Transverse colon (tissue), 4 donors: ENCODE results near the gene BPIFB3. TPM values are rescaled to one million over a fixed set of nuclear protein-coding genes. Genes with fewer than 3 reads are reported as not detected.

Experiments
- DNase-seq: peaks from one replicate; pipeline ENCODE4 v3.0.0-alpha.2; 2019
- H3K27ac ChIP-seq, 4 donors: fragments of 200-600 bp; sonication (generic); 2 replicates each; pipeline ENCODE4 v1.5.1; 2016 to 2018; ENCODE audit warnings: inconsistent platforms in 4 of 4
- H3K27me3 ChIP-seq: fragments of 200-600 bp; sonication (generic); 2 replicates; pipeline ENCODE4 v1.5.1; 2017; ENCODE audit warnings: inconsistent platforms
- H3K36me3 ChIP-seq, 4 donors: fragments of 200-600 bp; sonication (generic); 2 replicates each; pipeline ENCODE4 v1.5.1; 2017 to 2019; ENCODE audit warnings: inconsistent platforms in 4 of 4
- H3K4me1 ChIP-seq, 4 donors: fragments of 200-600 bp; sonication (generic); 2 replicates each; pipeline ENCODE4 v1.5.1; 2017 to 2020; ENCODE audit warnings: inconsistent platforms in 4 of 4
- H3K4me3 ChIP-seq, 4 donors: fragments of 200-600 bp; sonication (generic); 1 replicate in 1 of 4; 2 replicates in 3 of 4; pipeline versions ENCODE4 v1.5.1 to v1.6.1; 2017 to 2019; ENCODE audit warnings: inconsistent platforms in 4 of 4
- H3K9me3 ChIP-seq, 2 donors: fragments of 200-600 bp; sonication (generic); 2 replicates each; pipeline ENCODE4 v1.5.1; 2017 to 2019; ENCODE audit warnings: inconsistent platforms in 2 of 2
- CTCF ChIP-seq, 5 experiments: fragments of 200-600 bp in 3 of 5; fragments of 450-650 bp in 2 of 5; sonication (generic) in 3 of 5; IDR thresholded peaks; 1 replicate in 2 of 5; 2 replicates in 3 of 5; pipeline ENCODE4 v1.5.1; 2016 to 2017; ENCODE audit warnings: antibody characterized with exemption in 5 of 5, inconsistent platforms in 3 of 5, mild to moderate bottlenecking in 2 of 5, moderate library complexity in 1 of 5
- EP300 ChIP-seq: sonication (generic); formaldehyde crosslinking; IDR thresholded peaks from one replicate; pipeline ENCODE4 v1.6.1; 2017; ENCODE audit warnings: antibody characterized with exemption, low read depth
- POLR2A ChIP-seq: fragments of 450-650 bp; IDR thresholded peaks from one replicate; pipeline ENCODE4 v1.6.1; 2016; ENCODE audit warnings: antibody characterized with exemption, mild to moderate bottlenecking, moderate library complexity
- POLR2AphosphoS5 ChIP-seq, 3 donors: sonication (generic); formaldehyde crosslinking; IDR thresholded peaks; one replicate each; pipeline ENCODE4 v1.6.1; 2016; ENCODE audit warnings: antibody characterized with exemption in 3 of 3
- WGBS, 2 donors: methylation state at CpG; one replicate each; pipeline ENCODE4 v1.1.5; 2018; ENCODE audit warnings: low coverage in 1 of 2; 5-methylcytosine and 5-hydroxymethylcytosine counted together
- in situ Hi-C, 4 donors: fragments of 200-750 bp; cut with MboI; loops; one replicate each; pipeline versions ENCODE4 v1.15.0 to v1.15.1; 2017; ENCODE audit warnings: low sequenced_read_pairs in 3 of 4, low pct_ligation_motif_present in 1 of 4, low pct_unique_long_range_greater_than_20kb in 1 of 4
- intact Hi-C: fragments of 100-400 bp; cut with DNase I; formaldehyde crosslinking; loops from one replicate; pipeline ENCODE4 v1.15.1; 2023; ENCODE audit warnings: low total_unique reads
- total RNA-seq, 4 donors: library from RNA; depleted of rRNA; stranded (reverse); fragments of >200 nt; gene quantifications; one replicate each; pipeline ENCODE4 v1.1.0, GENCODE V29; 2016

Gene BPIFB3
- total RNA-seq, 4 donors from 2014 or later, result not detected

DNA sequence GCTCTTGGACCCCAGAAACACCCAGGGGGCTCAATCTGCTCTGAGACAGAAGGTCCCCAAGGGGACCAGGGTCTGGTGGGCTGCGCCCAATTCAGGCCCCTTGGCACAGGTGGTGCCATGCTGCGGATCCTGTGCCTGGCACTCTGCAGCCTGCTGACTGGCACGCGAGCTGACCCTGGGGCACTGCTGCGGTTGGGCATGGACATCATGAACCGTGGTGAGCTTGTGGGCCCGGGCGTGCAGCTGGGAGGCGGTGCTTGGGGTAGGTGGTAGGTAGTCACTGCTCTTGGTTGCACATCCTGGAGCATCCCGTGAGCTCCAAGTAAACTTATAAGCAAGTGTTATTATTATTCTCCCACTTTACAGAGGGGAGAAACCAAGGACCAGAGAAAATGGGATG is 22.2 kb upstream of the BPIFB3 start, which contains the start of gene BPIFB6:
Gene BPIFB6, plus strand, starts transcription at position 118 of the 400 bp plus-strand sequence. Its CDS starts 0 bp downstream, at position 118.
- DNase-seq, result no peak
- Histone ChIP-seq H3K4me3 (no peak within 1 kb of the TSS), H3K36me3 (no peaks in the 10 kb centered on the region), H3K9me3 (no peaks in the 10 kb centered on the region), H3K27ac (no peak within 1 kb of the TSS), H3K4me1 (no peaks in the 10 kb centered on the region), H3K27me3 (no peaks in the 10 kb centered on the region)
- no peak for TF ChIP-seq POLR2A
- TF ChIP-seq POLR2AphosphoS5 (IDR thresholded peaks at IDR 0.05), result no peak
- TF ChIP-seq CTCF (IDR thresholded peaks at IDR 0.05), result no peak
- no peak for TF ChIP-seq EP300
- in situ Hi-C loops (no loop called here), intact Hi-C loops (no loop called here)
- 90% methylated on average over 10 of the region's 10 CpGs; no CpG with 5 or more reads in 1 of the 2 donors for WGBS, 2 donors

GRCh38 chr20:33032555-33032954 is 21.1 kb upstream of the BPIFB3 start:
- in situ Hi-C loops, result no loop called here
- DNase-seq, result no peak
- TF ChIP-seq EP300, result no peak
- no peak for TF ChIP-seq POLR2AphosphoS5 (IDR thresholded peaks at IDR 0.05)
- no peak for TF ChIP-seq POLR2A
- TF ChIP-seq CTCF (IDR thresholded peaks at IDR 0.05), result no peak
- no peaks in the 10 kb centered on the region for H3K27me3 ChIP-seq
- no peak overlapping the region for H3K4me3 ChIP-seq
- H3K27ac ChIP-seq, result no peak overlapping the region
- H3K4me1 ChIP-seq, result no peaks in the 10 kb centered on the region
- intact Hi-C loops, result no loop called here
- 70% methylated on average over 6 of the region's 6 CpGs; no CpG with 5 or more reads in 1 of the 2 donors for WGBS, 2 donors
- no peaks in the 10 kb centered on the region for H3K9me3 ChIP-seq
- no peaks in the 10 kb centered on the region for H3K36me3 ChIP-seq

DNA sequence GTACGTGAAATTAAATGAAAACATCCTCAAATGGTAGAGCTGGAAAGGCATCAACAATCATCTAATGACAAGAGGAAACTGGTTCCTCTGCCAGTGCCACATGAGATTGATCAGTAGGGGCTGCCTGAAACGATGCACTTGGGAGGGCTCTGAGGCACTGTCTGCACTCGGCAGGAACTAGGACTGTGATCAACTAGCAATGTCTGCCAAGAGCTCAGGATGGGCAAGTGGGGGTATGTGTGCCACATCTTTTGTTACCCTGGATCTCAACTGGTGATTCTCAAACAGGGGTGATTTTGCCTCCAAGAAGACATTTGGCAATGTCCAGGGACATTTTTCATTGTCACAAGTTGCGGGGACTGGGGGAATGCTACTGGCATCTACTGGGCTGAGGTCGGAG is 20.3 kb upstream of the BPIFB3 start:
- Histone ChIP-seq H3K27ac (no peak overlapping the region), H3K4me3 (no peak overlapping the region), H3K27me3 (no peaks in the 10 kb centered on the region), H3K4me1 (no peaks in the 10 kb centered on the region), H3K9me3 (no peaks in the 10 kb centered on the region), H3K36me3 (no peaks in the 10 kb centered on the region)
- 70 to 71% methylated on average over 3 to 5 of the region's 5 CpGs for WGBS, 2 donors
- in situ Hi-C loops (no loop called here), intact Hi-C loops (no loop called here)
- TF ChIP-seq EP300 (no peak), CTCF (IDR thresholded peaks at IDR 0.05) (no peak)
- no peak for DNase-seq

- intact Hi-C loops, result no loop called here
- in situ Hi-C loops, result no loop called here
Measured at GRCh38 chr20:33034115-33034514, 19.6 kb upstream of the BPIFB3 start.

More at GRCh38 chr20:33034115-33034514, 19.6 kb upstream of the BPIFB3 start:
- Histone ChIP-seq H3K4me1 (no peaks in the 10 kb centered on the region), H3K36me3 (no peaks in the 10 kb centered on the region), H3K9me3 (no peaks in the 10 kb centered on the region), H3K27ac (no peak overlapping the region), H3K4me3 (no peak overlapping the region), H3K27me3 (no peaks in the 10 kb centered on the region)
- no peak for DNase-seq
- 75 to 100% methylated on average over 1 to 5 of the region's 5 CpGs for WGBS, 2 donors
- TF ChIP-seq CTCF (IDR thresholded peaks at IDR 0.05) (no peak), POLR2AphosphoS5 (IDR thresholded peaks at IDR 0.05) (no peak), EP300 (no peak), POLR2A (no peak)
